ENCODE results near the gene NLGN1.

GRCh38 chr3:174111776-174112175 lies 714.2 kb downstream of the NLGN1 start:
- TF ChIP-seq CTCF (IDR thresholded peaks at IDR 0.05) (no peak), HOXA7 (CRISPR knock-in tag; IDR thresholded peaks at IDR 0.05) (no peak), USF2 (IDR thresholded peaks at IDR 0.05) (no peak), RFX5 (IDR thresholded peaks at IDR 0.05) (no peak), RAD21 (conservative IDR thresholded peaks at IDR 0.05 in 1 of 2, IDR thresholded peaks at IDR 0.05 in 1 of 2) (no peak), ESRRA (IDR thresholded peaks at IDR 0.05; ENCODE audit: borderline replicate concordance, low read length) (no peak), MYC (IDR thresholded peaks at IDR 0.05; ENCODE audit: borderline replicate concordance, low read length) (no peak), POLR2A (IDR thresholded peaks at IDR 0.05; ENCODE audit: low read length) (no peak), RCOR1 (IDR thresholded peaks at IDR 0.05; ENCODE audit: low read depth, low read length) (no peak), MAX (IDR thresholded peaks at IDR 0.05) (no peak), CBX2 (IDR thresholded peaks at IDR 0.05; ENCODE audit: borderline replicate concordance, low read depth) (no peak), SREBF2 (IDR thresholded peaks at IDR 0.05) (no peak)
